ENCODE measurements around the gene CUL7.

CUL7 gene

DNA sequence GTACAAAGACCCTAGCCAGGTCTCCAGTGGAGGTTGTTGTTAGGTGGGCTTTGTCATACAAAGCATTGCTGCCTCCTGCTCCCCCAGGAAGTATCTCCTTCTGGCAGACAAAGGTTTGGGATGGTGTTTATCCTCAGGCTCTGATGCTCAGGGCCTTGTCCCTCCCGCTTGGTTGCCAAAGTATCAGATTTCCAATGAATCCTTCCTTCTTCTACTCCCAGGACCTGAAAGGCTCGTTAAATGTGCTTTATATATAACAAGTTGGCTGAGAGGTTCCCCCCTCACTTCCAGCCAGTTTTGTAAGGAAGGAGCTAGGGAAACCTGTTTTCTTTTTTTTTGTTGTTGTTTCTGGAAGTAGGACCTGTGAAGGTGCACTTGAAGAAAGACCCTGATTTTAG, 36.9 kb upstream of the CUL7 start:
- peak overlapping the region; percentile 95 to 99 (median 98) for H3K27ac Mint-ChIP-seq
- peak overlapping the region; percentile 21 to 66 (median 46) for H3K4me3 Mint-ChIP-seq
- no peaks in the 10 kb centered on the region for H3K9me3 Mint-ChIP-seq
- H3K4me1 Mint-ChIP-seq: peaks cover 76% of the 10 kb centered on the region
- H3K36me3 Mint-ChIP-seq (ENCODE audit: low read depth): peaks cover 2% of the 10 kb centered on the region
- TF ChIP-seq, protein P1, sequence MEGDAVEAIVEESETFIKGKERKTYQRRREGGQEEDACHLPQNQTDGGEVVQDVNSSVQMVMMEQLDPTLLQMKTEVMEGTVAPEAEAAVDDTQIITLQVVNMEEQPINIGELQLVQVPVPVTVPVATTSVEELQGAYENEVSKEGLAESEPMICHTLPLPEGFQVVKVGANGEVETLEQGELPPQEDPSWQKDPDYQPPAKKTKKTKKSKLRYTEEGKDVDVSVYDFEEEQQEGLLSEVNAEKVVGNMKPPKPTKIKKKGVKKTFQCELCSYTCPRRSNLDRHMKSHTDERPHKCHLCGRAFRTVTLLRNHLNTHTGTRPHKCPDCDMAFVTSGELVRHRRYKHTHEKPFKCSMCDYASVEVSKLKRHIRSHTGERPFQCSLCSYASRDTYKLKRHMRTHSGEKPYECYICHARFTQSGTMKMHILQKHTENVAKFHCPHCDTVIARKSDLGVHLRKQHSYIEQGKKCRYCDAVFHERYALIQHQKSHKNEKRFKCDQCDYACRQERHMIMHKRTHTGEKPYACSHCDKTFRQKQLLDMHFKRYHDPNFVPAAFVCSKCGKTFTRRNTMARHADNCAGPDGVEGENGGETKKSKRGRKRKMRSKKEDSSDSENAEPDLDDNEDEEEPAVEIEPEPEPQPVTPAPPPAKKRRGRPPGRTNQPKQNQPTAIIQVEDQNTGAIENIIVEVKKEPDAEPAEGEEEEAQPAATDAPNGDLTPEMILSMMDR (IDR thresholded peaks at IDR 0.05; ENCODE audit: unreplicated experiment in 3 of 3): no peak
- no peaks in the 10 kb centered on the region for H3K27me3 Mint-ChIP-seq (ENCODE audit: low read depth)

DNA sequence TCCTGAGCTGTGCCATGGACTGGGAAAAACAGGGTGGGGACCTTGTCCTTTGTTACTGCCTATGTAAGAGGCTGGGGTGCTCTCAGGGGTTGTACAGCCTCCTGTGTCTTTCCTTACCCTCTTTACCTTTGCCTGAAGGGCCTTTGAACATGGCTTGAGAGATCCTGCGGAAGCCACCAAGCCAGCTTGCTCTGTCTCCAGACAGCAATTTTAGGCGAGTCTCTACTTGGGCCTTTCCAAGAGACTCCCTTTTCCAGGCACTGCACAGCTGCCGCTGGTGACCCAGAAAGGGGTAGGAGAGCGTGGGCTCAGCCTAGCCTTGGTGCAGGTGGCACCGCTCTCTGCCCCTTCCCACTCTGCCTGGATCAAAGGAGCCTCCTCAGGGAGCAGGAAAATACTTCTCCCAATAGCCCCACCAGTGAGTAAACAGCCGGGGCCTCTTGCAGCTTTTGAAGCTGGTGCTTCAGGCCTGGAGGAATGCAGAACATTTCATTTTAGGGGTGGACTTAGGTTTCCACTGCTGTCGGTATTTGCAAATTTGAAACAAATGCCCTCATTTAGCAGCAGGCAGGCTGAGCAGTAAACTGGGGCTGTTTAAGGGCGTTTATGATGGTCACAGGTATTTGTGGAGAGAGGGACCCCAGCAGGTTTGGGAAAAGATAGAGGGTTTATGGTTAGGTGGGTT, 36.4 kb upstream of the CUL7 start:
- H3K27ac Mint-ChIP-seq: peak overlapping the region; percentile 95 to 99 (median 98)
- TF ChIP-seq, protein P1 (IDR thresholded peaks at IDR 0.05; ENCODE audit: unreplicated experiment in 3 of 3): no peak
- H3K36me3 Mint-ChIP-seq (ENCODE audit: low read depth): no peaks in the 10 kb centered on the region
- no peaks in the 10 kb centered on the region for H3K27me3 Mint-ChIP-seq (ENCODE audit: low read depth)
- H3K4me1 Mint-ChIP-seq: peaks cover 72% of the 10 kb centered on the region
- H3K9me3 Mint-ChIP-seq: no peaks in the 10 kb centered on the region
- H3K4me3 Mint-ChIP-seq: peak overlapping the region; percentile 21 to 66 (median 46)

DNA sequence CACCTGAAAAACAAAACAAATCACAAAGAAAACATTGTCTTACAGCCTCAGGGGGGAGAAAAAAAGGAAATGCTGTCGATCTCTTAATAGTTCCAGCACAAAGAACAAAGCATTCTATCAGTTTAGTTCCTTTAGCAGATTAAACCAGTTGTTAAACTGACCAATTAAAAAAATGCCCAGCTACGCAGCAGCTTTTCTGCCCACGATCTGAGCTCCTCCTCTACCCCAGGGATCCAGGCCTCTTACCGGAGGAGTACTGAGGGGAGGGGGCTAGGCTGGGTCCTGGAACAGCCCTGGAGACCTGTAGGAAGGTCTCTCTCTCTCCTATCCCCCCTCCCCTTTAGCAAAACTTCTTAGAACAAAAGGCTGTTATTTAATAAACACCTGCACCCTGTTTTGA, 35.8 kb upstream of the CUL7 start:
- Mint-ChIP-seq H3K4me1 (peaks cover 76% of the 10 kb centered on the region), H3K36me3 (ENCODE audit: low read depth) (no peaks in the 10 kb centered on the region), H3K9me3 (no peaks in the 10 kb centered on the region), H3K27me3 (ENCODE audit: low read depth) (no peaks in the 10 kb centered on the region), H3K4me3 (peak overlapping the region in 2 of 3 experiments; percentile 28 to 34), H3K27ac (peak overlapping the region; percentile 95 to 99 (median 98))
- TF ChIP-seq, protein P1 (IDR thresholded peaks at IDR 0.05; ENCODE audit: unreplicated experiment in 3 of 3): no peak

DNA sequence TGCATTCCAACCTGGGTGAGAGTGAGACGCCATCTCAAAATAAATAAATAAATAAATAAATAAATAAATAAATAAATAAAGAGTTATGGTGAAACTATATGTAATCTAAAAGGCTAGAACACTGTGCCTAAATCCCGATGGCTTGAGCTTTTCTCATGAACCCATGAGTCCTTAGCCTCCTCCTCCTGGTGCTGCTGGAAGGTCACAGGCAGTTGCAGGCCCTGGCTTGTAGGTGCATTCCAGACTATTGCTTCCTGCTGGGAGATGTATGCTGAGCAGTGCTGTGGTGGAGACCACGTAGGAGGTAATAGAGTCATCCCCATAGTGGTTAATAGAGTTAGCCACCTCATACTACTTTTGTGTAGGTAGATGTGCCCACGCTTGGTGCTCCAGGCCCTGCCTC, 35.0 kb upstream of the CUL7 start:
- Mint-ChIP-seq H3K4me1 (peaks cover 75% of the 10 kb centered on the region), H3K4me3 (peak overlapping the region in 1 of 3 experiments; percentile 28), H3K36me3 (ENCODE audit: low read depth) (no peaks in the 10 kb centered on the region), H3K27me3 (ENCODE audit: low read depth) (no peaks in the 10 kb centered on the region), H3K9me3 (no peaks in the 10 kb centered on the region), H3K27ac (peak overlapping the region; percentile 95 to 99 (median 98))
- TF ChIP-seq, protein P1 (IDR thresholded peaks at IDR 0.05; ENCODE audit: unreplicated experiment in 3 of 3): no peak

DNA sequence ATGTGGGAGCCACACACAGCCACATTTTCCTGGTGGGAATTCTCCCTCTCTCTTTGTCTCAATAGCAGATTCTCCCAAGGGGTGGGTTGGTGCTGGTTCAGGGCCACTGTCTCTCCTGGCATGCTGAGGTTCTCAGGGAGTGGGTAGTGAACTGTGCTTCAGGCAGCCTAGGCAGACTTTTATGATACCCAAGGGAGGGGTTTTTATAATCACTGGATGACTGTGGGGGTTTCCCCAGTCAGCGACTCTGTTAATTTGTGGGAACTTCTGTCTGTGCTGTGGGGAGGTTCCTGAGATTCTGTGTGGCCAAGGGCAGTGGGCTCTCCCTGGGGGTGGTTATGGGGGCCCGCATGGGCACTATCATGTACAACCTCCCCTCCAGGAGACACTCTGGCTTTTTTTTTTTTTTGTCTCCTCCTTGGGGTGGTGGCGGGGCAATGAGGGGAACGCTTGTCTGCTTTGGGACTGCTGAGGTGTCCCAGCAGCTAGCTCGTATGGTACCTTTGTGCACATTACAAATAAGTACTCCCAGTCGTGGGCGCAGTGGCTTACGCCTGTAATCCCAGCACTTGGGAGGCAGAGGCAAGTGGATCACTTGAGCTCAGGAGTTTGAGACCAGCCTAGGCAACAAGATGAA, 32.5 kb upstream of the CUL7 start:
- peaks cover 71% of the 10 kb centered on the region for H3K4me1 Mint-ChIP-seq
- peaks cover under 1% of the 10 kb centered on the region for H3K36me3 Mint-ChIP-seq (ENCODE audit: low read depth)
- TF ChIP-seq, protein P1 (IDR thresholded peaks at IDR 0.05; ENCODE audit: unreplicated experiment in 3 of 3): no peak
- H3K9me3 Mint-ChIP-seq: no peaks in the 10 kb centered on the region
- H3K4me3 Mint-ChIP-seq: no peak overlapping the region
- H3K27me3 Mint-ChIP-seq (ENCODE audit: low read depth): peaks cover 3% of the 10 kb centered on the region
- H3K27ac Mint-ChIP-seq: peak overlapping the region; percentile 29 to 80 (median 40)
